Measurements from ENCODE around the gene NUBP2. TPM values are rescaled to one million over a fixed set of nuclear protein-coding genes. Genes with fewer than 3 reads are reported as not detected.

The NUBP2 gene
- total and polyA plus RNA-seq, 10 of the 15 experiments (the other 5 are each of a cell fraction or from before 2014, with no cell fraction given), result 1.9 to 129 (median 51.7) TPM

GRCh38 chr16:1810106-1810505, 27.3 kb downstream of the NUBP2 start:
- ChIA-PET SMC1A (ENCODE audit: uncharacterized antibody, unreplicated experiment) (no interaction called here), POLR2A (no interaction called here), RAD21 (ENCODE audit: unreplicated experiment) (no interaction called here), CTCF (no interaction called here)
- intact Hi-C loops (cut with micrococcal nuclease; ENCODE audit: unreplicated experiment), result no loop called here
- Histone ChIP-seq H3K9ac (ENCODE audit: control insufficient read depth, insufficient read depth, low read length) (no peak overlapping the region), H3K79me2 (ENCODE audit: control insufficient read depth, insufficient read depth, low read length) (no peaks in the 10 kb centered on the region), H3K9me3 (replicated peaks; ENCODE audit: control insufficient read depth, insufficient read depth, low read length) (no peaks in the 10 kb centered on the region; the same call in 2 of the 3 replicates), H4K20me1 (ENCODE audit: control insufficient read depth, insufficient read depth) (no peaks in the 10 kb centered on the region), H3K4me1 (ENCODE audit: control insufficient read depth, insufficient read depth, low read length) (no peaks in the 10 kb centered on the region), H3K4me3 (no peak overlapping the region), H3K27ac (ENCODE audit: control insufficient read depth, insufficient read depth) (no peak overlapping the region), H3K36me3 (ENCODE audit: control insufficient read depth in 2 of 2, insufficient read depth in 2 of 2, low read length in 1 of 2) (peaks cover 0 to 1% of the 10 kb centered on the region in 2 experiments; a peak in 3 of 4 replicates), H3K4me2 (ENCODE audit: control insufficient read depth, insufficient read depth) (no peak overlapping the region), H2AFZ (ENCODE audit: control insufficient read depth, low read depth, low read length) (no peak overlapping the region), H3K27me3 (replicated peaks in 1 of 2; ENCODE audit: control insufficient read depth in 2 of 2, insufficient read depth in 2 of 2, low read length in 1 of 2) (no peaks in the 10 kb centered on the region)
- no TSS peak for BruUV-seq (replicated peaks)
- in situ Hi-C loops (cut with MboI), result no loop called here
- TF ChIP-seq ZNF217 (IDR thresholded peaks at IDR 0.05) (no peak), HDGF (IDR thresholded peaks at IDR 0.05) (no peak), E2F8 (IDR thresholded peaks at IDR 0.05; ENCODE audit: low read depth, partially characterized antibody) (no peak), NR2C1 (IDR thresholded peaks at IDR 0.05) (no peak), MAX (IDR thresholded peaks at IDR 0.05; ENCODE audit: low read depth, low read length) (no peak), ATF7 (IDR thresholded peaks at IDR 0.05; ENCODE audit: low read depth) (no peak), IRF5 (IDR thresholded peaks at IDR 0.05; ENCODE audit: borderline replicate concordance) (no peak), CREM (IDR thresholded peaks at IDR 0.05; ENCODE audit: low read depth) (no peak), IRF4 (IDR thresholded peaks at IDR 0.05; ENCODE audit: low read depth, low read length) (no peak), MYC (IDR thresholded peaks at IDR 0.05; ENCODE audit: insufficient read depth, insufficient read length, insufficient replicate concordance, low read length, severe bottlenecking) (no peak), CREB1 (IDR thresholded peaks at IDR 0.05; ENCODE audit: low read depth) (no peak), ZNF622 (IDR thresholded peaks at IDR 0.05) (no peak), NBN (IDR thresholded peaks at IDR 0.05) (no peak), KDM1A (IDR thresholded peaks at IDR 0.05; ENCODE audit: borderline replicate concordance) (no peak), EP300 (IDR thresholded peaks at IDR 0.05; ENCODE audit: borderline replicate concordance in 1 of 2, control insufficient read depth in 1 of 2, low read depth in 2 of 2, low read length in 2 of 2) (no peak), SP1 (IDR thresholded peaks at IDR 0.05; ENCODE audit: low read depth, low read length) (no peak), SMC3 (IDR thresholded peaks at IDR 0.05; ENCODE audit: borderline replicate concordance, low read length) (no peak), MEF2A (IDR thresholded peaks at IDR 0.05; ENCODE audit: insufficient read depth, low read depth, low read length) (no peak), SMAD5 (IDR thresholded peaks at IDR 0.05; ENCODE audit: low read depth) (no peak)
- FAIRE-seq (no peak), ATAC-seq (no peak), DNase-seq (ENCODE audit: low read depth, low spot score) (no peak)
- 87% methylated on average over 16 of the region's 16 CpGs for WGBS (ENCODE audit: insufficient coverage, insufficient replicate concordance, low lambda C conversion rate, missing lambda C conversion rate)
